ENCODE results near the gene CRAT. TPM values are rescaled to one million over a fixed set of nuclear protein-coding genes. Genes with fewer than 3 reads are reported as not detected.

Gene CRAT
- total RNA-seq, 3 donors from 2014 or later, result 18.7 to 74.7 (median 35.7) TPM

- Histone ChIP-seq H3K27ac (no peak overlapping the region), H3K9me3 (no peaks in the 10 kb centered on the region), H3K4me3 (no peak overlapping the region), H3K36me3 (no peaks in the 10 kb centered on the region), H3K4me1 (no peaks in the 10 kb centered on the region), H3K27me3 (no peaks in the 10 kb centered on the region)
- no peak for TF ChIP-seq POLR2A (IDR thresholded peaks at IDR 0.05)
- no peak for TF ChIP-seq CTCF (IDR thresholded peaks at IDR 0.05)
- no peak for TF ChIP-seq POLR2AphosphoS5 (IDR thresholded peaks at IDR 0.05)
- no peak for DNase-seq (ENCODE audit: low spot score in 2 of 2)
- intact Hi-C loops (cut with DNase I; ENCODE audit: low total_unique reads), result no loop called here
Measured at GRCh38 chr9:129075996-129076639, 34.5 kb downstream of the CRAT start.

GRCh38 chr9:129074106-129074505 is 36.5 kb downstream of the CRAT start:
- intact Hi-C loops (cut with DNase I; ENCODE audit: low total_unique reads), result loop anchor here (5.0 kb wide), 1 partner anchor 1993 kb away; no protein-coding TSS in a partner anchor
- no peaks in the 10 kb centered on the region for H3K4me1 ChIP-seq
- no peaks in the 10 kb centered on the region for H3K36me3 ChIP-seq
- no peak overlapping the region for H3K27ac ChIP-seq
- no peak for DNase-seq (ENCODE audit: low spot score in 2 of 2)
- no peaks in the 10 kb centered on the region for H3K27me3 ChIP-seq
- no peak overlapping the region for H3K4me3 ChIP-seq
- TF ChIP-seq POLR2A (IDR thresholded peaks at IDR 0.05) (no peak), CTCF (IDR thresholded peaks at IDR 0.05) (no peak), POLR2AphosphoS5 (IDR thresholded peaks at IDR 0.05) (no peak)
- no peaks in the 10 kb centered on the region for H3K9me3 ChIP-seq

- Histone ChIP-seq H3K4me1 (no peaks in the 10 kb centered on the region), H3K36me3 (no peaks in the 10 kb centered on the region), H3K27me3 (no peaks in the 10 kb centered on the region), H3K9me3 (no peaks in the 10 kb centered on the region), H3K27ac (no peak overlapping the region), H3K4me3 (no peak overlapping the region)
- DNase-seq (ENCODE audit: low spot score in 2 of 2), result no peak
- intact Hi-C loops (cut with DNase I; ENCODE audit: low total_unique reads), result loop anchor here (5.0 kb wide), 1 partner anchor 1994 kb away; no protein-coding TSS in a partner anchor
- no peak for TF ChIP-seq POLR2AphosphoS5 (IDR thresholded peaks at IDR 0.05)
Measured at GRCh38 chr9:129073404-129073803, 37.2 kb downstream of the CRAT start.

GRCh38 chr9:129072171-129072570 is 38.4 kb downstream of the CRAT start:
- no peaks in the 10 kb centered on the region for H3K27me3 ChIP-seq
- H3K4me3 ChIP-seq, result no peak overlapping the region
- H3K36me3 ChIP-seq, result peaks cover 7% of the 10 kb centered on the region
- TF ChIP-seq POLR2A (IDR thresholded peaks at IDR 0.05) (no peak), POLR2AphosphoS5 (IDR thresholded peaks at IDR 0.05) (no peak), CTCF (IDR thresholded peaks at IDR 0.05) (no peak)
- DNase-seq (ENCODE audit: low spot score in 2 of 2), result no peak
- intact Hi-C loops (cut with DNase I; ENCODE audit: low total_unique reads), result loop anchor here (5.0 kb wide), 1 partner anchor 1995 kb away; no protein-coding TSS in a partner anchor
- no peak overlapping the region for H3K27ac ChIP-seq
- no peaks in the 10 kb centered on the region for H3K9me3 ChIP-seq
- H3K4me1 ChIP-seq, result no peaks in the 10 kb centered on the region

- peaks cover 8% of the 10 kb centered on the region for H3K36me3 ChIP-seq
- H3K27ac ChIP-seq, result no peak overlapping the region
- no peak for DNase-seq (ENCODE audit: low spot score in 2 of 2)
- no peak overlapping the region for H3K4me3 ChIP-seq
- intact Hi-C loops (cut with DNase I; ENCODE audit: low total_unique reads), result loop anchor here (5.0 kb wide), 1 partner anchor 1996 kb away; no protein-coding TSS in a partner anchor
- TF ChIP-seq CTCF (IDR thresholded peaks at IDR 0.05) (no peak), POLR2A (IDR thresholded peaks at IDR 0.05) (no peak), POLR2AphosphoS5 (IDR thresholded peaks at IDR 0.05) (no peak)
- H3K4me1 ChIP-seq, result no peaks in the 10 kb centered on the region
- no peaks in the 10 kb centered on the region for H3K9me3 ChIP-seq
- no peaks in the 10 kb centered on the region for H3K27me3 ChIP-seq
Measured at GRCh38 chr9:129071526-129072126, 39.0 kb downstream of the CRAT start.

Measured in breast epithelium (tissue), 4 donors.